Endometrium (tissue), 2 donors: Measurements from ENCODE around the gene AQP1.

ENCODE experiments used
- FAIRE-seq: peaks from 2 replicates; lab custom pipeline; 2012; peaks lifted over from hg19 to GRCh38; lab: Jason Lieb, UNC
- donor health status: control.
- donor health status: control.

AQP1 gene

GRCh38 chr7:30911561-30911969, at the start of gene AQP1:
AQP1 (plus strand) TSS chr7:30911853; CDS start chr7:30911910, 57 bp downstream.
- FAIRE-seq = no peak

DNA sequence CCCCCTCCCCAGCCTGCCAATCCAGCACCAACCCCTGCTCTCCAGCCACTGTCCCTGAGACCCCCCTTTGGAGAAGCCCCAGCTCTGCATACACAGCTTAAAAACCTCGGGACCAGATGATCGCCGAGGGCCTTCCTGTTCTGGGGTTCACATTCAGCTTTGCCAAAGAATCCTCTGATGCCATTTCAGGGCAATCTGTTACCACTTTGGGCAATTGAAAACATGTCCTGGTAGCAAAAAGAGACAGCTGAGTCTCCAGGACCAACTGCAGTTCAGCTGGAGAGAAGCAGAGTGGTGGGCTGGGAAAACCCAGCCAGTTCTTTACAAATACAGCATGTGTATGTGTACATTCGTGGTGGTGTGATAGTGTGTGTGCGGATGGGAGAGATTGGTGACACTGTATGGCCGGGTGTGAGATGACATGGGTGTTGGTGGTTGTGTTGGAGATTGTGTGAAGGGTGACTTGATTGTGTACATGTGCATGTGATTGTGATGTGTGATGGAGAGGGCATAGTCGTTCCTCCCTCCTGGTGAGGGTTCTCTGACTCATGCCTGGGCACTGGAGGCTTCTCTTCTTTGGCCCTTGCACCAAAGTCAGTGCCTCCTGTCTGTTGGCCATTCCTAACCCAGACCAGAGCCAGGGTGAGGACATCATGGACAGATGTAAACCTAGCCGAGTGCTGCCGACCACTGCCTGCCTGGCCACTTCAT, 48.5 kb upstream of the AQP1 start:
- no peak for FAIRE-seq

DNA sequence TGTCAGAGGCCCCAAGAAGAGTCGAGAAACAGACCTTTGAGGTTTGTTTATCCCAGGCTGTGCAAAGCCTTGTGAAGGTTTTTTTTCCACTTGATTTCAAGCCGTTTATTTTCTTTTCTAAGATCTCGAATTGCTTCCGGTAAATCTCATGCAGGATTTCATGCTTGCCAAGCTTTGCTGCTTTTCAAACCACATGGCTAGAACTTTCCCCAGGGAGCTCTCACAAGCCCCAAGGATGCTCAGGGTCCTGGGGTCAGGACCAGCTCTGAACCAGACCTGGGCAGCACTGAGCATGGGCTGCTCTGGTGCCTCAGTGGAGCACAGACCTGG, 48.0 kb upstream of the AQP1 start:
- FAIRE-seq = no peak

GRCh38 chr7:30864101-30864500, 47.6 kb upstream of the AQP1 start:
- no peak for FAIRE-seq

- FAIRE-seq = no peak
These were observed 46.6 kb upstream of the AQP1 start for GRCh38 chr7:30865076-30865475.

- FAIRE-seq = no peak
These were observed 45.8 kb upstream of the AQP1 start for GRCh38 chr7:30865821-30866220.

DNA sequence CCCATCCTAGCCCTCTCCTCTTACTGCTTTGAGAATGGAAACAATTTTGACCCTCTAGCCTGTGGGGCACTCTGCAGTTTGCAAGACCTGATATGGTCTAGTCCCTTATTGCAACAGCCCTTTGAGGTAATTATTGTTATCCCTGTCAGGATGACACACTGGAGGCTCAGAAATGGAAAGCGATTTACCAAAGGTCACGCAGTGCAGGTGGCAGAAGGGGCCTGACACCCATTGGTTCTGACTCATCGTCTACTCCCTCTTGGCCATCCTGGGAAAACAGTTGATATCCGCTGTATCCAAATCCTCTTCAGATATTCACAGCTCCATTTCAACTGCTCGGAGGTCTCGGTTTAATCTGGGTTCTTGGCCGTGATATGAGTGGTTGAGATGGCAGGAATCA, 44.7 kb upstream of the AQP1 start:
- no peak for FAIRE-seq

DNA sequence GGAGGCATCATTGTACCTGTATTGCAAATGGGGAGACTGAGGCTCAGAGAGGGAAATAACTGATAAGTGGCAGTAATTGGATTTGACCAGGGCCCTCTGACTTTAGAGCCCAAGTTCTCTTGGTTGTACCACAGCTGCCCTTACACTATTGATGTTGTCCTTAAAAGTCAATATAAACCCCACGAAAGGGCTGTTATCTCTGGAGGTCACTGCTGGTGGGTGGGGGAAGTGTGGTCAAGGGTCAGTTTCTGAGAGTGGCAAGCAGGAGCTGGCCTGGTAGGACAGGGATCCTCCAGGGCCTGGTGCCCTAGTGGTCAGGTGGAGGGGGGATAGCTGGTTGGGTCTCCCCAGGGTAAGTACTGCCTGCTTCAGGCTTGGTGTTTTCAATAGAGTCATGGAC, 44.2 kb upstream of the AQP1 start:
- no peak for FAIRE-seq

- no peak for FAIRE-seq
These were observed 41.6 kb upstream of the AQP1 start for GRCh38 chr7:30869794-30870611.

- FAIRE-seq = no peak
These were observed 40.7 kb upstream of the AQP1 start for GRCh38 chr7:30870821-30871518.

DNA sequence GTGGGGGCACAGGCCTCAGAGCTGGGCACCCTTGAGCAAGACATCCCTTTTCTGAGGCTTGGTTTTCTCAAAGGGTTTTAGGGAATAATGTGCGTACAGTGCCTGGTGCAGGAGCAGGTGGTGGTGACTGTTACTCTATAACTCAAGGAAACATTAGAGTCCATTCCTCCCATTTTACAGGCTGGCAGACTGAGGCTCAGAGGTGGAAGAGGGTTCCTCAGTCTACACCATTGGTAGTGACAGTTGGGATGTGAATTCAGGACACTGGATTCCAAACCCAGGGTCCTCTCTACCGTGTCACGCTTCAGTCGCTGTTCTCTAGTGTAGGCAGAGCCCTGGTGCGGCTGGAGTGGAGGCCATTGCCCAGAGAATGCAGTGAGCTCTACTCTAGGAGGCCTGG, 40.0 kb upstream of the AQP1 start:
- FAIRE-seq = no peak

- FAIRE-seq = no peak
These were observed 38.4 kb upstream of the AQP1 start for GRCh38 chr7:30873207-30873606.

DNA sequence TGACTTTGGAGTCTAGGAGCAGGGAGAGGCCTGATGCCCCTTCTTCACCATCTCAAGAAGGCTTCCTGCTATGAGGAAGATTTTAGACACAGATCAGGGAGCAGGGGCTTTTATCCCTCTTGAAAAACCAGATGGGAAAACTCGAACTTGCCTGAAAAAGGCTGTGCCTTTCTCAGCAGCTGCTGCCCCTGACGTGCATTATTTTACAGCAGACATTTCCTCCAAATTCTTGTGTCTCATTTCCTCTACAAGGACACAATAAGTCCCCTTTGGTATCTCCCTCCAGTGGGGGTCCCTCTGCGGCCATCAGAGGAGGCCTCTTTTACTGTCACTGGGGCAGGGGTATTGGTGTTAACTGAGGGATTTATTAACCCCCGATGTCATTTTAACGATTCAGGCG, 38.0 kb upstream of the AQP1 start:
- FAIRE-seq = no peak

DNA sequence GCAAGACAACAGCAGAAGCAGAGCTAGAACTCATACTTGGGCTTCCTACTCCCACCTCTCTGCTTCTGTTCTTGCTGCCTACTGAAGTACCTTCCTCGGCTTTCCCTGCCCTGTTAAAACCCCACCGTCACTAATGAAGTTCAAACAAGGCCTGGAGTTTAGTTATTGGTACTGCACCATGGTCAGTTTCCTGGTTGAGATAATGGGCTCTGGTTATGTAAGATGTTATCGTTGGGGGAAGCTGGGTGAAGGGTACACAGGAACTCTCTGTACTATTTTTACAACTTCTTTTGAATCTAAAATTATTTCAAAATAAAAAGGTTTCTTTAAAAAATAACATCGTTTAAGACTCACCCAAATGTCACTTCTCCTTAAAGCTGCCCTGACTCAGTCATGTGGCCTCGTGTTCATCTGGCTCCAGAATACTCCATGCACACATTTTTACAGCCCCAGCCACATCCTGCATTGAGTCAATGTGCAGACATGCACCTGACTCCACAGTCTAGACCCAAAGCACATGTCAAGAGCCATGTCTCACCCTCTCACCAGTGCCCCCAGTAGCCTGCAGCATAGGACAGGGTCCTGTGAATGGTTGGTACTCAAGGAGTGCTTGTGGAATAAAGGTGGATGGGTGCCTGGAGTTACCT, 36.9 kb upstream of the AQP1 start:
- FAIRE-seq = no peak

DNA sequence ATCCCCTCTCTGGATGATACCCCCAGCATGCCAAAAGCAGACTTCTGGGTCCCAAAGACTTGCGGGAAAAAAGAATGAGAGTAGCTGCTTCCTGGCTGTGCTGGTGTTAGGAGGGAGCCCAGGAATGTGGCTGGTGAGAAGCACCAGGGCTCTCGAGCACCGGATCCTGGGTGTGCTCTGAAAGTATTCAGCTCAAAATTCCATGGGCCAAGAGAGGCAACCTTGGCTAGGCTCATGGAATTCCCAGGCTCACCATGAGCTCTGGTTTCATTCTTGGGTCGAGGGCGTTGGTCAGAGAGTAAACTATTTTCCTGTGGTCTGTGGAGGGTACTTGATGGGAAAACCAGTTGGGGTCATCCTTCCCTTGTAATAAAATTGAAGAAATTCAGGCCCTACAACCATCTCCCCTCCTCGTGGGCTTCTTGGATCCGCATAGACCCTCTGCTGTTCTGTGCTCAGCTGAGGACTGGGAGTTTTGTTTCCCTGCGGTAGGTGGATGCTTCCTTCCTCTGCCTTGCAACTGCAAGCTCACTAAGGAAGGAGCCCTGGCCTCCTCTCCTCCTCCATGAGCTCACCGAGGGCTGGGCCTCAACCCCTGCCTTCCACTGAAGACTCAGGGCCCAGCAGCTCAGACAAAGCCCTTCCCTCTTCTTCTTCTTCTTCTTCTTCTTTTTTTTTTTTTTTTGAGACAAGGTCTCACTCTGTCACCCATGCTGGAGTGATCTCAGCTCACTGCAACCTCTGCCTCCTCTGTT, 34.5 kb upstream of the AQP1 start:
- FAIRE-seq = no peak

DNA sequence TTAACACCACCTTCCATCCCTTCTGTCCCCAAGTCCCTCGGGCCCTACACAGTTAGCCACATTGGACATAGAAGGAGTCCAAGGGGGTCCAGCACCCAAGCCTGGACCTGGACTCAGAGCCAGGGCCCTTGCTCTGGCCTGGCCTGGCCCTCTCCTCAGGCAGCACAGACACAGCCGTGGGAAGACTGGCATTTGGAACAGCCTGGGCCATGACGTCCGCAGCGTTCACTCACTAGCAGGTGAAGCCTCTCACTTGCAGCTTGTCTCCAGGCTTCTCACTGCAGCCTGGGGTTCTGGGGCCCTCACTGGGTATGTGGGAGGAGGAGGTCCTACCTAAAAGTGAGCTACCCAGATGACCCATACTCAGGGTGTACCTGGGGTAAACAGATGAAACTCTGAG, 33.7 kb upstream of the AQP1 start:
- FAIRE-seq = no peak

GRCh38 chr7:30879139-30880124, 32.2 kb upstream of the AQP1 start:
- no peak for FAIRE-seq

- FAIRE-seq = no peak
These were observed 31.4 kb upstream of the AQP1 start for GRCh38 chr7:30880125-30880720.

DNA sequence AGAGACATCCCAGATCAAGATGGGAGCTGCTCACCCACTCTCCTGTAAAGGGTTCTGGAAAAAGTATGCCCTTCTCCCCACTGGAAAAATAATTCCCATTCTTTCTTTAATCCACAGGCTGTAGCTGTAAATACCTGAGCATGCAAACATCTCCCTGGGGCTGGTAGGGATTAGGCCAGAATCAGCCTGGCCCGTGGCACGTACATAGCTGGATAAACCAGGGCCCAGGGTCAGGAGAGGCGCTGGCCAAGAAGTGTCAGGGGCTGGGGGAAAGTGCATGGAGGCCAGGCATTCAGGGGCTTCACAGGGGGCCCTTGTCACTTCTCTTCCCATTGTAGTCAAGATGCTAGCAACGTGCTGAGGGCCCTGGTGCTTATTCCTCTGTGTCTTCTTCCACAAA, 30.7 kb upstream of the AQP1 start:
- FAIRE-seq = no peak

GRCh38 chr7:30881448-30881847, 30.2 kb upstream of the AQP1 start:
- no peak for FAIRE-seq
